RWPE1 (cell line): ENCODE results near the gene HSPA14.

Source experiments
- CTCF ChIA-PET: fragments of 350-600 bp; sonication (Branson Sonifier 250); formaldehyde crosslinking; extraction: SDS; loops from one replicate; lab custom pipeline; 2021; lab: Yijun Ruan, JAX
- POLR2A ChIA-PET: fragments of 400-600 bp; formaldehyde crosslinking; extraction: SDS; loops from one replicate; lab custom pipeline; 2020; ENCODE audit warnings: antibody characterized with exemption; ENCODE audit not compliant: low non-redundant PET; lab: Yijun Ruan, JAX
- DNase-seq: peaks from one replicate; pipeline ENCODE4 v3.0.0; 2012; ENCODE audit warnings: low spot score
- H3K27ac ChIP-seq: fragments of 450-650 bp; 2 replicates; pipeline ENCODE4 v1.5.1; 2017
- TF ChIP-seq, protein P1 (sequence below): fragments of 450-650 bp; conservative IDR thresholded peaks from 2 replicates; pipeline ENCODE4 v1.5.1; 2017; ENCODE audit warnings: low read depth, mild to moderate bottlenecking

Gene HSPA14

GRCh38 chr10:14878266-14879123 is 40.4 kb downstream of the HSPA14 start, which contains the start of gene SUV39H2:
TSS of gene SUV39H2 (plus strand) at chr10:14878866. CDS start at chr10:14878889, 23 bp downstream.
- ChIA-PET POLR2A (interaction anchor here (1.1 kb wide), 1 partner anchor 81 kb away, joined by 3 read pairs; the partner anchor contains the start of gene MEIG1), CTCF (interaction anchor here (0.6 kb wide), 2 partner anchors 173 to 228 kb away, joined by 3 read pairs; no protein-coding TSS in a partner anchor)
- DNase-seq, result peak; percentile 99
- TF ChIP-seq, protein P1, sequence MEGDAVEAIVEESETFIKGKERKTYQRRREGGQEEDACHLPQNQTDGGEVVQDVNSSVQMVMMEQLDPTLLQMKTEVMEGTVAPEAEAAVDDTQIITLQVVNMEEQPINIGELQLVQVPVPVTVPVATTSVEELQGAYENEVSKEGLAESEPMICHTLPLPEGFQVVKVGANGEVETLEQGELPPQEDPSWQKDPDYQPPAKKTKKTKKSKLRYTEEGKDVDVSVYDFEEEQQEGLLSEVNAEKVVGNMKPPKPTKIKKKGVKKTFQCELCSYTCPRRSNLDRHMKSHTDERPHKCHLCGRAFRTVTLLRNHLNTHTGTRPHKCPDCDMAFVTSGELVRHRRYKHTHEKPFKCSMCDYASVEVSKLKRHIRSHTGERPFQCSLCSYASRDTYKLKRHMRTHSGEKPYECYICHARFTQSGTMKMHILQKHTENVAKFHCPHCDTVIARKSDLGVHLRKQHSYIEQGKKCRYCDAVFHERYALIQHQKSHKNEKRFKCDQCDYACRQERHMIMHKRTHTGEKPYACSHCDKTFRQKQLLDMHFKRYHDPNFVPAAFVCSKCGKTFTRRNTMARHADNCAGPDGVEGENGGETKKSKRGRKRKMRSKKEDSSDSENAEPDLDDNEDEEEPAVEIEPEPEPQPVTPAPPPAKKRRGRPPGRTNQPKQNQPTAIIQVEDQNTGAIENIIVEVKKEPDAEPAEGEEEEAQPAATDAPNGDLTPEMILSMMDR, result no peak
- peak within 1 kb of the TSS; percentile 96 for H3K27ac ChIP-seq

- peak; percentile 26 for DNase-seq
- CTCF ChIA-PET, result interaction anchor here (0.6 kb wide), 1 partner anchor 85 kb away, joined by 3 read pairs; no protein-coding TSS in a partner anchor
- H3K27ac ChIP-seq, result peak overlapping the region; percentile 96
- TF ChIP-seq, protein P1, result no peak
- POLR2A ChIA-PET, result interaction anchor here (1.1 kb wide), 1 partner anchor 80 kb away, joined by 3 read pairs; the partner anchor contains the start of gene MEIG1
Observed at GRCh38 chr10:14879124-14879927, 41.2 kb downstream of the HSPA14 start.

GRCh38 chr10:14879928-14880193 is 41.8 kb downstream of the HSPA14 start:
- DNase-seq, result no peak
- ChIA-PET POLR2A (no interaction called here), CTCF (interaction anchor here (0.6 kb wide), 1 partner anchor 84 kb away, joined by 3 read pairs; no protein-coding TSS in a partner anchor)
- TF ChIP-seq, protein P1, result no peak
- no peak overlapping the region for H3K27ac ChIP-seq

- TF ChIP-seq, protein P1, result no peak
- CTCF ChIA-PET, result no interaction called here
- peak; percentile 8 for DNase-seq
- POLR2A ChIA-PET, result no interaction called here
- H3K27ac ChIP-seq, result no peak overlapping the region
Observed at GRCh38 chr10:14880229-14880628, 42.1 kb downstream of the HSPA14 start.

DNA sequence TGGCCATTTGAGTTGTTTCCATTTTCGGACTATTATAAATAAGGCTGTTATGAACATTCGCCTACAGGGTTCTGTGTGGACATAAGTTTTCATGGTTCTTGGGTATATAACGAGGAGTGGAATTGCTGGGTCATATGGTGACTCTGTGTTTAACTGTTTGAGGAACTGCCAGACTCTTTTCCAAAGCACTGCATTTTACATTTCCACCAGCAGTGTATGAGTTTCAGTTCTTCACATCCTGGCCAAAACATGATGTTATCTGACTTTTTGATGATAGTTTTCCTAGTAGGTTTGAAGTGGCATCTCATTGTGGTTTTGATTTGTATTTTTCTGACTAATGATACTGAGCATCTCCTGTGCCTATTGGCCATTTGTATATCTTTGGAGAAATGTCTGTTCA is 46.0 kb downstream of the HSPA14 start:
- ChIA-PET POLR2A (no interaction called here), CTCF (no interaction called here)
- H3K27ac ChIP-seq, result no peak overlapping the region
- TF ChIP-seq, protein P1, result no peak
- DNase-seq, result no peak

DNA sequence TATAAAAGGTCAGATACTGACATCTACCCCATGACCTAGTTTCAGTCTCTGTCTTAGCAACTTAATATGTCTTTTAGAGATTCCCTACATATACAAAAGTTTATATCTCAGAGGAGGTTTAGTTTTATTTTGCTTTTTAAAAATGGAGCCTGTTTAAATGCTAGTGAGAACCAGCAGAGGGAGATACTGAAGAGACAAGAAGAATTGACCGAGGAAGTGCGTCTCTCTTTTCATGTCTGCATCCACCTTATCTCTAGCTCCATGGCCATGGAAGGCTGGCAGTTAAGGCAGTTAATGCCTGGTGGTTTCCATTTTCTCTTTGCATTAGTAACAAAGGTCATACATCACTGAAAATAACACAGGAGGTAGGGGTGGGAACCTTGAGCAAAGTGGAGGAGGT is 51.2 kb downstream of the HSPA14 start:
- CTCF ChIA-PET, result no interaction called here

More for the DNA sequence above, 51.2 kb downstream of the HSPA14 start:
- TF ChIP-seq, protein P1, result no peak
- POLR2A ChIA-PET, result no interaction called here
- DNase-seq, result no peak
- H3K27ac ChIP-seq, result no peak overlapping the region
